ENCODE measurements around the gene KRTAP10-5. TPM values are rescaled to one million over a fixed set of nuclear protein-coding genes. Genes with fewer than 3 reads are reported as not detected.
"Not testable (repeated sequence)": the region's sequence is repeated elsewhere in the genome, so short reads cannot be mapped to it uniquely, and the experiment has no call there.

Gene KRTAP10-5
- polyA plus RNA-seq, 1 experiment = not detected

DNA sequence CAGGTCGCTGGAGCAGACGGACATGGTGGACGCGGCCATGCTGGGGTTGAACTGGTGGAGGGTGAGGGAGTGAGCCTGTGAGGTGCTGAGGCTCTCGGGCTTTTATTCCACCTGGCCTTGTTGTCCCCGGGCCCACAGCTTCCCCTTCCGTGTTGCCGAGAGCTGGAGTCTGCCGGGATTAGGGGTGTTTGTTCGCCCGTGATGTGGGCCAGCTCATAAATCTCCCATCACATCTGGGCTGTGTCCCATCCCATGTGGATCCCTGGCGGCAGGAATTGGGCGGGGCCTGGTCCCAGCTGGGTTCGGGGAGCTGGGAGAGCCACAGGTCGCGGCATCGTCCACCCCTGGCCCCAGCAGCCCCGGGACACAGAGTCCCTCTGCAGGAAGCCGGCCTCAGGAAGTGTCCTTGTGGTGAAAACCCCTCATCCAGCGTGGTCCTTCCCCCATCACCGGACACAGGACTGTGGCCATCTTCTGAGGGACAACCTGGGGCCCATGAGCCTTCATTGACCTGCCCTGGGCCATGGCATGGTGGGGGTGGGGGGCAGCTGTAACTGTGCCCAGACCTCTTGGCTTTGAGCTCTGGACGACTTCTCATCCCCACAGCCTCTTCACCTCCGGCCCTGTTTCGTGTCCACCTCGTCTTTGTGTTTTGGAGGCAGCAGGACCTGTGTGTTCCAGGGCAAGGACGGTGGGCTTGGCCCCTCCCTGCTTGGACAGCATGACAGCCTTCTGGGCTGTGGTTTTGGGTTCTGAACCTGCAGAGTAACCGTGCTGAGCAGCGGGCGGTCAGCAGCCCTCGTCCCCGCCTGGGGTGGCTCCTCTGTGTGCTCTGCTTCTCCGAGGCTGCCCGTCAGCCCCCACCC lies 12.3 kb upstream of the KRTAP10-5 start, which contains the start of gene KRTAP10-6:
KRTAP10-6 (minus strand) TSS at position 60 of the 866 bp plus-strand sequence; CDS start at position 39, 21 bp downstream.
- Histone ChIP-seq H3K27ac (ENCODE audit: low read depth, low read length) (no peak within 1 kb of the TSS), H3K4me3 (ENCODE audit: low read depth, low read length) (no peak within 1 kb of the TSS), H3K27me3 (ENCODE audit: control insufficient read depth, insufficient read depth, low read length) (peaks cover 14% of the 10 kb centered on the region), H3K9me3 (ENCODE audit: control insufficient read depth, insufficient read depth, low read length) (no peaks in the 10 kb centered on the region; the same call in 1 of the 2 replicates)
- CTCF ChIA-PET = no interaction called here
- POLR2A ChIA-PET = no interaction called here
- DNase-seq (ENCODE audit: low read depth, low spot score) = no peak
- TF ChIP-seq, protein P1, sequence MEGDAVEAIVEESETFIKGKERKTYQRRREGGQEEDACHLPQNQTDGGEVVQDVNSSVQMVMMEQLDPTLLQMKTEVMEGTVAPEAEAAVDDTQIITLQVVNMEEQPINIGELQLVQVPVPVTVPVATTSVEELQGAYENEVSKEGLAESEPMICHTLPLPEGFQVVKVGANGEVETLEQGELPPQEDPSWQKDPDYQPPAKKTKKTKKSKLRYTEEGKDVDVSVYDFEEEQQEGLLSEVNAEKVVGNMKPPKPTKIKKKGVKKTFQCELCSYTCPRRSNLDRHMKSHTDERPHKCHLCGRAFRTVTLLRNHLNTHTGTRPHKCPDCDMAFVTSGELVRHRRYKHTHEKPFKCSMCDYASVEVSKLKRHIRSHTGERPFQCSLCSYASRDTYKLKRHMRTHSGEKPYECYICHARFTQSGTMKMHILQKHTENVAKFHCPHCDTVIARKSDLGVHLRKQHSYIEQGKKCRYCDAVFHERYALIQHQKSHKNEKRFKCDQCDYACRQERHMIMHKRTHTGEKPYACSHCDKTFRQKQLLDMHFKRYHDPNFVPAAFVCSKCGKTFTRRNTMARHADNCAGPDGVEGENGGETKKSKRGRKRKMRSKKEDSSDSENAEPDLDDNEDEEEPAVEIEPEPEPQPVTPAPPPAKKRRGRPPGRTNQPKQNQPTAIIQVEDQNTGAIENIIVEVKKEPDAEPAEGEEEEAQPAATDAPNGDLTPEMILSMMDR (IDR thresholded peaks at IDR 0.05; ENCODE audit: low read depth, low read length) = no peak

DNA sequence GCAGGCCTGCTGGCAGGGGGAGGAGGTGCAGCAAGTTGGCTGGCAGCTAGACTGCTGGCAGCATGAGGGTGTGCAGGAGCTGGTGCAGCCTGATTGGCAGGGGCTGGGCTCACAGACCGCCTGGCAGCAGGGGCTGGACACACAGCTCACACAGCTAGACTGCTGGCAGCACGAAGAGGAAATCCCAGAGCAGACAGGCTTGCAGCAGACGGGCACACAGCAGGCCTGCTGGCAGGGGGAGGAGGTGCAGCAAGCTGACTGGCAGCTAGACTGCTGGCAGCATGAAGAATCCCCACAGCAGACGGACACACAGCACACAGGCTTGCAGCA lies 11.4 kb upstream of the KRTAP10-5 start:
- POLR2A ChIA-PET; H3K9me3 ChIP-seq (ENCODE audit: control insufficient read depth, insufficient read depth, low read length); DNase-seq (ENCODE audit: low read depth, low spot score); H3K27ac ChIP-seq (ENCODE audit: low read depth, low read length); H3K4me3 ChIP-seq (ENCODE audit: low read depth, low read length); CTCF ChIA-PET: not testable (repeated sequence)
- peaks cover 14% of the 10 kb centered on the region for H3K27me3 ChIP-seq (ENCODE audit: control insufficient read depth, insufficient read depth, low read length)

GRCh38 chr21:44590897-44591800 lies 10.7 kb upstream of the KRTAP10-5 start:
- CTCF ChIA-PET; DNase-seq (ENCODE audit: low read depth, low spot score); H3K27ac ChIP-seq (ENCODE audit: low read depth, low read length); POLR2A ChIA-PET; H3K4me3 ChIP-seq (ENCODE audit: low read depth, low read length); H3K9me3 ChIP-seq (ENCODE audit: control insufficient read depth, insufficient read depth, low read length): not testable (repeated sequence)
- H3K27me3 ChIP-seq (ENCODE audit: control insufficient read depth, insufficient read depth, low read length) = peaks cover 11% of the 10 kb centered on the region

DNA sequence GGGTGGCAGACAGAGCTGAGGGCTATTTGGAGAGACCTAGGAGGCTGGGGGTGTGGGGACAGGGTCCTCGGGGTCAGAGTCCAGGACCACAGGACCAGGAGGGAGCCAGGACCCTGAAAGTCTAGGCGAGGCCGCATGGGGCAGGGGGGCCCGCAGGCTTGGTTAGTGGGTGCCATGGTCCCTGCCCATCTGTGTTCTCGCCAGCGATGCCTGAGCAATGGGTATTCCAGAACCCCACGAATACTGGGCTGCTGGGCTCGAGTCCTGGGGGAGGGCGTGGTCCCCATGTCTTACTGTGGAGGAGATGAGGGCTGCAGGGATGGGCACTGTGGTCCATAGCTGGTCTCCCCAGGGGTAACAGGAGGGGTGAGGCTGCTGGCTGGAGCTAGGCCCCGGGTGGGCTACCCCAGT lies 9.9 kb upstream of the KRTAP10-5 start:
- CTCF ChIA-PET = no interaction called here
- POLR2A ChIA-PET = no interaction called here
- TF ChIP-seq, protein P1 (IDR thresholded peaks at IDR 0.05; ENCODE audit: low read depth, low read length) = no peak

DNA sequence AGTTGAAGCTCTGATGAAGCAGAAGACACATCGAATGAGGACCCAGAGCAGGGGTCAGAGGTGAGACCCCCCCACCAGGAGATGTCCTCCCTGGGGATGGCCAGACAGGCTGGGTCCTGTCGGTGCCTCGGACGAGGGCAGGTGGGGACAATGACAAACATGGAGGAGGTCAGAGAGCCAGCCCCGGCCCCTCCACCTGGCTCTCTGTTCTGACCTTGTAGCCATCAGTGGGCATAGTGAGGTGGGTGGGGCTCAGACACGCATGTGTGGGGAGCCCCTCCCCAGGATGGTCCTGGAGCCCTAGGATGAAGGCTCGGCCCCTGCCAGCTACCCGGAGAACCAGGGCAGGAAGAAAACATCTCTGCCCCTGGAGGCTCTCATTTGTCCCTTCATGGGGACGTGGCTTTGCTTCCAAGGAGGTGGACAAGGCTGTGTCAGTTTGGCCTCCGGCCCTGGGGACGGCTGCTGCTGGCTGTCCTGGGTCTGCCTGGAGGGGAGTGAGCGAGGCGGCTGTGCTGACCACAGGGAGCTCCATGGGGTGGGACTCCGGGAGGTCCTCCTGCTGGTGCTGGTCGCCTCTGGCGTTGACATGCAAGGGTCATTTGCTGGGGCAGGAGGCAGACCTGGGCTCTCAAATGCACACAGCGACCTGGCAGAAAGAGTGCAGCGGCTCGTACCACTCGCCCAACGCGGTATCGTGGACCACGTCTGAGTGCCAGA lies 9.3 kb upstream of the KRTAP10-5 start:
- TF ChIP-seq, protein P1 (IDR thresholded peaks at IDR 0.05; ENCODE audit: low read depth, low read length) = no peak
- ChIA-PET CTCF (no interaction called here), POLR2A (no interaction called here)
- Histone ChIP-seq H3K9me3 (ENCODE audit: control insufficient read depth, insufficient read depth, low read length) (no peaks in the 10 kb centered on the region; the same call in 1 of the 2 replicates), H3K27ac (ENCODE audit: low read depth, low read length) (no peak overlapping the region), H3K27me3 (ENCODE audit: control insufficient read depth, insufficient read depth, low read length) (peaks cover 10% of the 10 kb centered on the region), H3K4me3 (ENCODE audit: low read depth, low read length) (no peak overlapping the region)
- no peak for DNase-seq (ENCODE audit: low read depth, low spot score)

More for the DNA sequence above, 9.9 kb upstream of the KRTAP10-5 start:
- no peak overlapping the region for H3K27ac ChIP-seq (ENCODE audit: low read depth, low read length)
- H3K4me3 ChIP-seq (ENCODE audit: low read depth, low read length) = no peak overlapping the region
- DNase-seq (ENCODE audit: low read depth, low spot score) = no peak
- H3K9me3 ChIP-seq (ENCODE audit: control insufficient read depth, insufficient read depth, low read length) = no peaks in the 10 kb centered on the region; the same call in 1 of the 2 replicates
- peaks cover 10% of the 10 kb centered on the region for H3K27me3 ChIP-seq (ENCODE audit: control insufficient read depth, insufficient read depth, low read length)

All from AG04450 (cell line).